SK-N-MC (cell line): ENCODE measurements around the gene NT5C3A.

ENCODE experiments used
- EZH2 ChIP-seq: fragments of 200-600 bp; sonication (generic); IDR thresholded peaks from one replicate; pipeline ENCODE4 v1.6.1; 2017; ENCODE audit warnings: antibody characterized with exemption
- POLR2AphosphoS5 ChIP-seq: IDR thresholded peaks from 2 replicates; pipeline ENCODE4 v1.6.1; 2012; ENCODE audit warnings: mild to moderate bottlenecking, low read depth, low read length, borderline replicate concordance

DNA sequence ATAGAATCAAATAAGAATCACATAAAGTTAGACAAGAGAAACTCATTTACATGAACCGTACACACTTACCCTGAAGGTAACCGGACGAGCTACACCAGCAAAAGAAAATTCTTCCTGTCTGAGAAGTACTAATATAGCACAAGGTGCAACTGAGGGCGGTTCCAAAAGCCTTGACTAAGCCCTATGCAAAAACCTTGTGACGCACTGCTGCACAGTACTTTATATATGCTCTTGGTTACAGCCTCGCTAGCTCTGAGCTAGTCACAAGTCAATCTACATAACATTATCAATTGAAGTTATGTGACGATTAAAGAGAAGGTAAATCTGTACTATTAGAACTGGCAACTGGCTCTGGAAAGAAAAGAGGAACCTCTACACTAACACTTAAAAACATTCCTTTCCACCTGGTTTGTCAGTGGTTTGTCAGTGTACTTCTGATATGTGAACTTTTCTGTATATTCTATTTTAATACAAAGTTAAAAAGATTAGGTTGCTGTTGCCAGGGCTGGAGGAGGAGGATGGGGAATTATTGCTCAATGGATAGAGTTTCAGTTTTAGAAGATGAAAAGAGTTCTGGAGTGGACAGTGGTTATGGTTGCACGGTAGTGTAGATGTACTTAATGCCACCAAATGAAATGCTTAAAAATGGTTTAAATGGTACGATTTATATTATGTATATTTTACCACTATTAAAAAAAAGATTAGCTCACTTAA lies 21.6 kb downstream of the NT5C3A start:
- TF ChIP-seq EZH2, result no peak
- no peak for TF ChIP-seq POLR2AphosphoS5
